ENCODE results near the gene SATB2. TPM values are rescaled to one million over a fixed set of nuclear protein-coding genes. Genes with fewer than 3 reads are reported as not detected.

Gene SATB2
- total RNA-seq, 1 experiment from 2014 or later = 7.8 TPM

GRCh38 chr2:199339891-199340605, 117.7 kb downstream of the SATB2 start:
- ChIA-PET CTCF (no interaction called here), POLR2A (ENCODE audit: unreplicated experiment) (no interaction called here)
- no peaks in the 10 kb centered on the region for H3K9me3 ChIP-seq (ENCODE audit: insufficient read depth, low read depth)
- no peaks in the 10 kb centered on the region for H3K27me3 ChIP-seq (ENCODE audit: insufficient read depth, low read depth)
- DNase-seq = no peak
- no peak overlapping the region for H2AFZ ChIP-seq
- TF ChIP-seq, protein P1, sequence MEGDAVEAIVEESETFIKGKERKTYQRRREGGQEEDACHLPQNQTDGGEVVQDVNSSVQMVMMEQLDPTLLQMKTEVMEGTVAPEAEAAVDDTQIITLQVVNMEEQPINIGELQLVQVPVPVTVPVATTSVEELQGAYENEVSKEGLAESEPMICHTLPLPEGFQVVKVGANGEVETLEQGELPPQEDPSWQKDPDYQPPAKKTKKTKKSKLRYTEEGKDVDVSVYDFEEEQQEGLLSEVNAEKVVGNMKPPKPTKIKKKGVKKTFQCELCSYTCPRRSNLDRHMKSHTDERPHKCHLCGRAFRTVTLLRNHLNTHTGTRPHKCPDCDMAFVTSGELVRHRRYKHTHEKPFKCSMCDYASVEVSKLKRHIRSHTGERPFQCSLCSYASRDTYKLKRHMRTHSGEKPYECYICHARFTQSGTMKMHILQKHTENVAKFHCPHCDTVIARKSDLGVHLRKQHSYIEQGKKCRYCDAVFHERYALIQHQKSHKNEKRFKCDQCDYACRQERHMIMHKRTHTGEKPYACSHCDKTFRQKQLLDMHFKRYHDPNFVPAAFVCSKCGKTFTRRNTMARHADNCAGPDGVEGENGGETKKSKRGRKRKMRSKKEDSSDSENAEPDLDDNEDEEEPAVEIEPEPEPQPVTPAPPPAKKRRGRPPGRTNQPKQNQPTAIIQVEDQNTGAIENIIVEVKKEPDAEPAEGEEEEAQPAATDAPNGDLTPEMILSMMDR (conservative IDR thresholded peaks at IDR 0.05) = no peak
- TF ChIP-seq EZH2 (IDR thresholded peaks at IDR 0.05; ENCODE audit: low read depth) = no peak
- H3K4me2 ChIP-seq = no peak overlapping the region
- H3K79me2 ChIP-seq (ENCODE audit: low read depth) = no peaks in the 10 kb centered on the region
- no peaks in the 10 kb centered on the region for H3F3A ChIP-seq (ENCODE audit: insufficient read depth, low read depth)
- H3K4me3 ChIP-seq = no peak overlapping the region
- H3K9me2 ChIP-seq (ENCODE audit: insufficient read depth) = no peaks in the 10 kb centered on the region
- H3K27ac ChIP-seq = no peak overlapping the region
- no peaks in the 10 kb centered on the region for H3K36me3 ChIP-seq (ENCODE audit: low read depth)
- H4K20me1 ChIP-seq (ENCODE audit: insufficient read depth) = no peaks in the 10 kb centered on the region; the same call in 1 of the 2 replicates
- H3K4me1 ChIP-seq (replicated peaks; ENCODE audit: insufficient read depth) = no peaks in the 10 kb centered on the region
- intact Hi-C loops (cut with micrococcal nuclease; ENCODE audit: unreplicated experiment) = no loop called here
- no TSS peak for BruUV-seq (replicated peaks)

GRCh38 chr2:199336546-199336945, 121.2 kb downstream of the SATB2 start:
- Histone ChIP-seq H4K20me1 (ENCODE audit: insufficient read depth) (no peaks in the 10 kb centered on the region; the same call in 1 of the 2 replicates), H3K4me3 (no peak overlapping the region), H3K4me2 (no peak overlapping the region), H3K9me2 (ENCODE audit: insufficient read depth) (no peaks in the 10 kb centered on the region), H3F3A (ENCODE audit: insufficient read depth, low read depth) (no peaks in the 10 kb centered on the region), H3K36me3 (ENCODE audit: low read depth) (no peaks in the 10 kb centered on the region), H3K27ac (no peak overlapping the region), H3K9me3 (ENCODE audit: insufficient read depth, low read depth) (no peaks in the 10 kb centered on the region), H2AFZ (no peak overlapping the region), H3K27me3 (ENCODE audit: insufficient read depth, low read depth) (no peaks in the 10 kb centered on the region), H3K4me1 (replicated peaks; ENCODE audit: insufficient read depth) (no peaks in the 10 kb centered on the region), H3K79me2 (ENCODE audit: low read depth) (no peaks in the 10 kb centered on the region)
- ChIA-PET POLR2A (ENCODE audit: unreplicated experiment) (no interaction called here), CTCF (no interaction called here)
- BruUV-seq (replicated peaks) = no TSS peak
- intact Hi-C loops (cut with micrococcal nuclease; ENCODE audit: unreplicated experiment) = no loop called here
- TF ChIP-seq, protein P1 (conservative IDR thresholded peaks at IDR 0.05) = no peak
- no peak for TF ChIP-seq EZH2 (IDR thresholded peaks at IDR 0.05; ENCODE audit: low read depth)
- no peak for DNase-seq

GRCh38 chr2:199335502-199335901, 122.2 kb downstream of the SATB2 start:
- Histone ChIP-seq H3K4me1 (replicated peaks; ENCODE audit: insufficient read depth) (no peaks in the 10 kb centered on the region), H3K9me2 (ENCODE audit: insufficient read depth) (no peaks in the 10 kb centered on the region), H2AFZ (no peak overlapping the region), H3K9me3 (ENCODE audit: insufficient read depth, low read depth) (no peaks in the 10 kb centered on the region), H3K27ac (no peak overlapping the region), H3K36me3 (ENCODE audit: low read depth) (no peaks in the 10 kb centered on the region), H4K20me1 (ENCODE audit: insufficient read depth) (no peaks in the 10 kb centered on the region; the same call in 1 of the 2 replicates), H3K79me2 (ENCODE audit: low read depth) (no peaks in the 10 kb centered on the region), H3K4me2 (no peak overlapping the region), H3K27me3 (ENCODE audit: insufficient read depth, low read depth) (no peaks in the 10 kb centered on the region), H3K4me3 (no peak overlapping the region), H3F3A (ENCODE audit: insufficient read depth, low read depth) (no peaks in the 10 kb centered on the region)
- TF ChIP-seq, protein P1 (conservative IDR thresholded peaks at IDR 0.05) = no peak
- no peak for TF ChIP-seq EZH2 (IDR thresholded peaks at IDR 0.05; ENCODE audit: low read depth)
- ChIA-PET POLR2A (ENCODE audit: unreplicated experiment) (no interaction called here), CTCF (no interaction called here)
- no TSS peak for BruUV-seq (replicated peaks)
- no peak for DNase-seq
- intact Hi-C loops (cut with micrococcal nuclease; ENCODE audit: unreplicated experiment) = no loop called here
